ENCODE measurements around the gene PPP4R3B.

The PPP4R3B gene

GRCh38 chr2:55607717-55608116 is 9.7 kb downstream of the PPP4R3B start (continued):
- TF ChIP-seq ZBTB44 (tag by site-specific recombination; IDR thresholded peaks at IDR 0.05) = no peak
- no peak for TF ChIP-seq PRDM6 (tag by site-specific recombination; IDR thresholded peaks at IDR 0.05)
- no peak for TF ChIP-seq HIC1 (tag by site-specific recombination; IDR thresholded peaks at IDR 0.05)
- no peak for TF ChIP-seq ZNF701 (tag by site-specific recombination; IDR thresholded peaks at IDR 0.05)
- no peak for TF ChIP-seq ZNF529 (tag by site-specific recombination; IDR thresholded peaks at IDR 0.05; ENCODE audit: insufficient replicate concordance)
- no peak for TF ChIP-seq ZNF112 (tag by site-specific recombination; IDR thresholded peaks at IDR 0.05)

- no peak overlapping the region for H3K4me3 ChIP-seq (ENCODE audit: low read depth, low read length)
- TF ChIP-seq ZNF624 (tag by site-specific recombination; IDR thresholded peaks at IDR 0.05) = no peak
- no peak for TF ChIP-seq ZNF558 (tag by site-specific recombination; IDR thresholded peaks at IDR 0.05)
- no peak for TF ChIP-seq ZBTB48 (tag by site-specific recombination; IDR thresholded peaks at IDR 0.05)
- TF ChIP-seq KLF10 (tag by site-specific recombination; IDR thresholded peaks at IDR 0.05) = no peak
- no peak for TF ChIP-seq ZNF514 (tag by site-specific recombination; IDR thresholded peaks at IDR 0.05)
- TF ChIP-seq OSR2 (tag by site-specific recombination; IDR thresholded peaks at IDR 0.05) = no peak
- no peak for TF ChIP-seq HOXD13 (CRISPR knock-in tag; IDR thresholded peaks at IDR 0.05; ENCODE audit: borderline replicate concordance)
- no peak for TF ChIP-seq ZNF37A (tag by site-specific recombination; IDR thresholded peaks at IDR 0.05)
- no peak for TF ChIP-seq SP3 (tag by site-specific recombination; IDR thresholded peaks at IDR 0.05)
- no peak for TF ChIP-seq ZNF645 (tag by site-specific recombination; IDR thresholded peaks at IDR 0.05)
- TF ChIP-seq ZNF324 (tag by site-specific recombination; IDR thresholded peaks at IDR 0.05) = no peak
- TF ChIP-seq ZSCAN30 (tag by site-specific recombination; IDR thresholded peaks at IDR 0.05) = no peak
- no peak for TF ChIP-seq ZNF660 (tag by site-specific recombination; IDR thresholded peaks at IDR 0.05)
- TF ChIP-seq ZBTB11 (tag by site-specific recombination; conservative IDR thresholded peaks at IDR 0.05; ENCODE audit: low read depth) = no peak
- TF ChIP-seq ZNF223 (tag by site-specific recombination; IDR thresholded peaks at IDR 0.05) = no peak
- no peak for TF ChIP-seq HOXA7 (CRISPR knock-in tag; IDR thresholded peaks at IDR 0.05; ENCODE audit: borderline replicate concordance)
- TF ChIP-seq ZNF302 (tag by site-specific recombination; IDR thresholded peaks at IDR 0.05; ENCODE audit: low read depth) = no peak
- TF ChIP-seq ZNF513 (tag by site-specific recombination; IDR thresholded peaks at IDR 0.05) = no peak
- TF ChIP-seq ZNF155 (tag by site-specific recombination; IDR thresholded peaks at IDR 0.05) = no peak
- H3K4me1 ChIP-seq (ENCODE audit: control insufficient read depth, insufficient read depth, low read length) = no peaks in the 10 kb centered on the region
- ChIA-PET POLR2A (no interaction called here), CTCF (no interaction called here)
- H3K36me3 ChIP-seq (ENCODE audit: control insufficient read depth in 2 of 2, insufficient read depth in 1 of 2, low read length in 2 of 2) = peaks cover 16 to 20% of the 10 kb centered on the region in 2 experiments; a peak in 2 of 3 replicates
- H3K27ac ChIP-seq (ENCODE audit: extremely low read depth, low read depth, low read length) = no peak overlapping the region
- H3K9me3 ChIP-seq (ENCODE audit: control insufficient read depth, insufficient read depth, low read depth, low read length) = no peaks in the 10 kb centered on the region
These were observed 13.3 kb downstream of the PPP4R3B start for GRCh38 chr2:55604027-55604565.
